GM18861 (cell line): Measurements from ENCODE around the gene ZNF490.

Experiments
- ATAC-seq: cut with Tn5 transposase; IDR thresholded peaks from one replicate; pipeline ENCODE4 v1.9.1; 2021; ENCODE audit not compliant: unreplicated experiment

ZNF490 gene

DNA sequence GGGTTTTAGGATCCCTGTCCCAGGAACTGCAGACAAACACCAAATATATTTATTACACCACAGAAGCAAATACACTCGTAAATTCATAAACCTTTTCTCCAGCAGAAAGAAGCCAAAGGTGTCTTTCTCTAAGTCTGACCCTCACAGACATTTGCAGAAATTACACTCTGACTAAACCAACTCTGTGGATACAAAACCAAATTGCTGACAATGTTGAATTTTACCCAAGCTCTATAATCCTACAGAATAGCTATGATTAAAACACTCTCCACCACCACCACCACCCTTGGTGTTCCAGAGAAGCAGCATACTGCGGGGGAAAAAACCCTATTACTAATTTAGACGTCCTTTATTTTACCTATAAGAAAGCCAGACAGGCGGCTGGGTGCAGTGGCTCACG, 64.5 kb downstream of the ZNF490 start:
- no peak for ATAC-seq

DNA sequence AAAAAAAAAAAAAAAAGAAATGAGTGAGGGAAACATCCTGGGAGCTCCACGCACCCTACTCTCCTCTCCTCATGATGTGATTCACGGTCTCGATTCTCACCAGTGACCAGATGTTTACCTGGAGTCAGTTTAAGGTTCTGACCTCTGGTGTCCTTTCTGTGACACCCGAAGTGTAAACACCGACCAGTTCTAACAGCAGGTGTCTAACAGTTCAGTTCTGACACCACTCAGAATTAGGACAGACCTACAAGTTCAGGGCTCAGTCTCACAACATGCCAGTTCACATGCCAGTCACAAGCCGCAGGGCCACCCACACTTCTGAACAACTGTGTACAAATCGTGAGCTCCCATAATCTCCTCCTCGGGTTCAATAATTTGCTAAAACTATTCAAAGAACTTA, 65.3 kb downstream of the ZNF490 start:
- no peak for ATAC-seq

DNA sequence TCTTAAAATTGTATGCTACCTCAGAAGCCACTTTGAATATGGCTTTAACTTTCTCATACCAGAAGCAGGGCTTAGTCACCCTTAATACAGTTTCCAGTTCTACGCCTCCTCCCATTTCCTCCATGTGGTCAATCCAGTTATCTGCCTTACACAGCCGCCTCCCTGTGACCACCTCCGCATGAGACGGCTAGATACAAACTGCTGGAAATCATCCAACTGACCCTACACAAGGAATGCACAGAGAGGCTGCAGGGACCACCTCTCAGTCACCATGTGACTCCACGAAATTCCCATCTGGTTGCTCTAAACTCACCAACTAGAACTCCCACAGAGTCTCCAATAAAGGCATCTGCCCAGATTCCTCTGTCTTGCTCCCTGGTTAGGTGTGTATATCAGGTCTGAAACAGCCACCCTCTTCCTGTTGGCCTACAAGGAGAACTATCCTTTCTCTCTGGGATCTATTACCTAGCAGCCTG, 66.2 kb downstream of the ZNF490 start:
- ATAC-seq = no peak

DNA sequence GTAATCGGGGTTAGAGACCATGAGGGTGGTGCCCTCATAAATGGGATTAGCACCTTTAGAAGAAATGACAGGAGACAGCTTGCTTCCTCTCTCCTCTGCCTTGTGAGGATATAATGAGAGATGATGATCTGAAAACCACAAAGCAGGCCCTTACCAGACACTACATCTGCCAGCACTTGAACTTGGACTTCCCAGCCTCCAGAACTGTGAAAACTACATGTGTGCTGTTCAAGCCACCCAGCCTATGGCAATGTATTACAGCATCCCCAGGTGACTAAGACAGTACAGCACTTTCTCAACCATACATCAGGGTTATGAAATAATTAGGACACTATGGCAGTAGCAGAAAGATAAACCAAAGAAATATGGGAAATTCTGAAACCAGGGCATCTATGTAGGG, 66.8 kb downstream of the ZNF490 start:
- no peak for ATAC-seq
